CD4-positive, alpha-beta T cell treated with Interleukin-15 for 4 hours (primary cell): Measurements from ENCODE around the gene PCBP2.
"Not testable (repeated sequence)": the region's sequence is repeated elsewhere in the genome, so short reads cannot be mapped to it uniquely, and the experiment has no call there.

Experiments used
- DNase-seq: peaks from one replicate; pipeline ENCODE4 v3.0.0-alpha.2; 2020; ENCODE audit warnings: low spot score

Gene PCBP2

GRCh38 chr12:53451661-53452158 is at the start of gene PCBP2:
Gene PCBP2 (plus strand): TSS chr12:53452102. CDS start chr12:53454801, 2,699 bp downstream.
- peak; percentile 98 for DNase-seq

- DNase-seq, result not testable (repeated sequence)
Measured at GRCh38 chr12:53402351-53402750, 49.6 kb upstream of the PCBP2 start.

- no peak for DNase-seq
Measured at GRCh38 chr12:53402871-53403270, 49.0 kb upstream of the PCBP2 start.

GRCh38 chr12:53410951-53411350 is 41.0 kb upstream of the PCBP2 start:
- DNase-seq, result no peak

GRCh38 chr12:53413485-53414204 is 38.3 kb upstream of the PCBP2 start:
- DNase-seq, result no peak

GRCh38 chr12:53414756-53415417 is 37.0 kb upstream of the PCBP2 start:
- no peak for DNase-seq

GRCh38 chr12:53415752-53416389 is 36.0 kb upstream of the PCBP2 start:
- DNase-seq, result not testable (repeated sequence)

- DNase-seq, result not testable (repeated sequence)
Measured at GRCh38 chr12:53417291-53417816, 34.5 kb upstream of the PCBP2 start.

- no peak for DNase-seq
Measured at GRCh38 chr12:53418221-53418620, 33.7 kb upstream of the PCBP2 start.

GRCh38 chr12:53419756-53420155 is 32.1 kb upstream of the PCBP2 start:
- no peak for DNase-seq

- not testable (repeated sequence) for DNase-seq
Measured at GRCh38 chr12:53422247-53422646, 29.7 kb upstream of the PCBP2 start.

- no peak for DNase-seq
Measured at GRCh38 chr12:53423597-53423996, 28.3 kb upstream of the PCBP2 start, which contains the start of gene AMHR2. Gene AMHR2 (plus strand): TSS chr12:53423855. CDS start chr12:53423935, 80 bp downstream.

GRCh38 chr12:53424626-53425514 is 27.0 kb upstream of the PCBP2 start:
- DNase-seq, result no peak

GRCh38 chr12:53425515-53426150 is 26.3 kb upstream of the PCBP2 start:
- DNase-seq, result no peak

GRCh38 chr12:53427905-53428594 is 23.9 kb upstream of the PCBP2 start:
- DNase-seq, result peak; percentile 32

GRCh38 chr12:53428741-53429140 is 23.2 kb upstream of the PCBP2 start:
- no peak for DNase-seq

GRCh38 chr12:53430116-53430515 is 21.8 kb upstream of the PCBP2 start:
- no peak for DNase-seq

- no peak for DNase-seq
Measured at GRCh38 chr12:53431187-53431586, 20.7 kb upstream of the PCBP2 start.

GRCh38 chr12:53435326-53435725 is 16.6 kb upstream of the PCBP2 start:
- not testable (repeated sequence) for DNase-seq

- not testable (repeated sequence) for DNase-seq
Measured at GRCh38 chr12:53439582-53439981, 12.3 kb upstream of the PCBP2 start.
